ENCODE data around the gene IQCB1.

GRCh38 chr3:121822973-121823372 lies 11.9 kb downstream of the IQCB1 start:
- TF ChIP-seq CTCF (IDR thresholded peaks at IDR 0.05) (no peak), POLR2A (IDR thresholded peaks at IDR 0.05) (no peak)
